H1 (cell line): ENCODE measurements around the gene TVP23B. TPM values are rescaled to one million over a fixed set of nuclear protein-coding genes. Genes with fewer than 3 reads are reported as not detected.
"Not testable (repeated sequence)": the region's sequence is repeated elsewhere in the genome, so short reads cannot be mapped to it uniquely, and the experiment has no call there.

Experiments used
- CTCF ChIA-PET: fragments of 300-600 bp; sonication (Branson Sonifier 250); formaldehyde crosslinking; loops from one replicate; lab custom pipeline; 2021; ENCODE audit not compliant: partially characterized antibody; lab: Charles Lee
- POLR2A ChIA-PET: fragments of 300-600 bp; sonication (Branson Sonifier 250); formaldehyde crosslinking; loops from one replicate; lab custom pipeline; 2021; ENCODE audit warnings: inconsistent platforms; ENCODE audit not compliant: partially characterized antibody; lab: Charles Lee
- DNase-seq, 2 experiments: peaks; one replicate each; pipeline versions ENCODE4 v3.0.0 to v3.0.0-alpha.2; 2010 to 2022; ENCODE audit warnings: low spot score in 2 of 2, low read depth in 1 of 2, mixed read lengths in 1 of 2
- FAIRE-seq: peaks from 2 replicates; lab custom pipeline; 2011; peaks lifted over from hg19 to GRCh38; lab: Jason Lieb, UNC
- H2AFZ ChIP-seq: 2 replicates; pipeline ENCODE4 v1.8.1; 2012; ENCODE audit warnings: low read length, inconsistent platforms
- H2AK5ac ChIP-seq: 2 replicates; pipeline ENCODE4 v1.6.1; 2013; ENCODE audit warnings: low read depth, low read length
- H2BK120ac ChIP-seq: replicated peaks from 2 replicates; pipeline ENCODE3; 2013; ENCODE audit warnings: low read depth, low read length, inconsistent platforms
- H2BK12ac ChIP-seq: 2 replicates; pipeline ENCODE4 v1.6.1; 2013; ENCODE audit warnings: low read depth, low read length
- H2BK15ac ChIP-seq: 2 replicates; pipeline ENCODE4 v1.6.1; 2013; ENCODE audit warnings: low read length
- H2BK20ac ChIP-seq: 2 replicates; pipeline ENCODE4 v1.6.1; 2013; ENCODE audit warnings: low read length
- H2BK5ac ChIP-seq: 2 replicates; pipeline ENCODE4 v1.6.1; 2013; ENCODE audit warnings: low read depth, low read length
- H3K14ac ChIP-seq: 2 replicates; pipeline ENCODE4 v1.6.1; 2013; ENCODE audit warnings: inconsistent platforms; ENCODE audit not compliant: insufficient read length
- H3K18ac ChIP-seq: 2 replicates; pipeline ENCODE4 v1.6.1; 2013; ENCODE audit warnings: low read length; ENCODE audit errors: extremely low read depth
- H3K23ac ChIP-seq: 2 replicates; pipeline ENCODE4 v1.6.1; 2013; ENCODE audit warnings: inconsistent platforms; ENCODE audit not compliant: insufficient read length
- H3K23me2 ChIP-seq: 2 replicates; pipeline ENCODE4 v1.6.1; 2013; ENCODE audit warnings: low read depth, low read length
- H3K27ac ChIP-seq: 2 replicates; pipeline ENCODE4 v1.6.1; 2011; ENCODE audit warnings: low read depth, low read length, inconsistent platforms
- H3K27me3 ChIP-seq, 4 experiments: replicated peaks in 1 of 4; 1 replicate in 1 of 4; 2 replicates in 3 of 4; pipeline versions ENCODE4 v1.6.1 to v1.8.1; 2011 to 2013; ENCODE audit warnings: low read length in 3 of 4, mild to moderate bottlenecking in 3 of 4, inconsistent platforms in 2 of 4, mixed read lengths in 2 of 4, moderate library complexity in 1 of 4; ENCODE audit not compliant: control insufficient read depth in 3 of 4, insufficient read depth in 3 of 4; ENCODE audit errors: extremely low read depth in 1 of 4
- H3K36me3 ChIP-seq, 4 experiments: 2 replicates each; pipeline versions ENCODE4 v1.6.1 to v1.8.1; 2011 to 2013; ENCODE audit warnings: mild to moderate bottlenecking in 4 of 4, low read length in 3 of 4, moderate library complexity in 2 of 4, control low read depth in 1 of 4, inconsistent platforms in 1 of 4; ENCODE audit not compliant: insufficient read depth in 4 of 4, control insufficient read depth in 2 of 4
- H3K4ac ChIP-seq: replicated peaks from 2 replicates; pipeline ENCODE3; 2013; ENCODE audit warnings: low read length, low read depth, mixed read lengths, inconsistent platforms; ENCODE audit not compliant: insufficient read length
- H3K4me1 ChIP-seq, 4 experiments: replicated peaks in 1 of 4; 1 replicate in 1 of 4; 2 replicates in 3 of 4; pipeline versions ENCODE4 v1.6.1 to v1.8.1; 2011 to 2013; ENCODE audit warnings: low read length in 3 of 4, inconsistent platforms in 2 of 4, mixed read lengths in 1 of 4; ENCODE audit not compliant: insufficient read depth in 4 of 4, control insufficient read depth in 3 of 4
- H3K4me2 ChIP-seq, 2 experiments: 2 replicates each; pipeline versions ENCODE4 v1.6.1 to v1.8.1; 2011 to 2013; ENCODE audit warnings: low read depth in 2 of 2, low read length in 2 of 2, control low read depth in 1 of 2, inconsistent platforms in 1 of 2, mild to moderate bottlenecking in 1 of 2; ENCODE audit not compliant: insufficient read depth in 1 of 2
- H3K4me3 ChIP-seq, 4 experiments: fragments of 200-600, 300-600 bp in 1 of 4; sonication (generic), shearing (Covaris generic), sonication (Bioruptor Twin) in 1 of 4; 2 replicates each; pipeline versions ENCODE4 v1.5.1 to v1.8.1; 2011 to 2016; ENCODE audit warnings: low read length in 4 of 4, low read depth in 3 of 4, control low read depth in 2 of 4, inconsistent platforms in 2 of 4, mild to moderate bottlenecking in 2 of 4, mixed read lengths in 1 of 4, moderate library complexity in 1 of 4; ENCODE audit not compliant: insufficient read depth in 2 of 4; ENCODE audit errors: extremely low read depth in 1 of 4
- H3K56ac ChIP-seq: replicated peaks from 2 replicates; pipeline ENCODE3; 2013; ENCODE audit warnings: low read depth, mild to moderate bottlenecking, mixed read lengths, low read length, inconsistent platforms; ENCODE audit not compliant: insufficient read length
- H3K79me1 ChIP-seq: 2 replicates; pipeline ENCODE4 v1.6.1; 2013; ENCODE audit warnings: low read depth, low read length, control low read depth
- H3K79me2 ChIP-seq, 2 experiments: 2 replicates each; pipeline versions ENCODE4 v1.6.1 to v1.8.1; 2012 to 2013; ENCODE audit warnings: low read length in 2 of 2, mild to moderate bottlenecking in 2 of 2, inconsistent platforms in 1 of 2; ENCODE audit not compliant: insufficient read depth in 2 of 2, control insufficient read depth in 1 of 2
- H3K9ac ChIP-seq, 4 experiments: replicated peaks in 1 of 4; 1 replicate in 1 of 4; 2 replicates in 3 of 4; pipeline versions ENCODE4 v1.6.1 to v1.8.1; 2011 to 2013; ENCODE audit warnings: low read depth in 3 of 4, low read length in 3 of 4, control low read depth in 2 of 4, mild to moderate bottlenecking in 2 of 4, moderate library complexity in 2 of 4, inconsistent platforms in 1 of 4; ENCODE audit errors: extremely low read depth in 1 of 4
- H3K9me3 ChIP-seq, 2 experiments: 2 replicates each; pipeline versions ENCODE4 v1.6.1 to v1.8.1; 2012 to 2013; ENCODE audit warnings: mild to moderate bottlenecking in 2 of 2, moderate library complexity in 2 of 2, control low read depth in 1 of 2, inconsistent platforms in 1 of 2, low read depth in 1 of 2, low read length in 1 of 2, mixed read lengths in 1 of 2; ENCODE audit not compliant: insufficient read depth in 2 of 2
- H4K20me1 ChIP-seq, 2 experiments: replicated peaks in 1 of 2; 2 replicates each; pipeline versions ENCODE3 to v1.8.1; 2011 to 2013; ENCODE audit warnings: inconsistent platforms in 2 of 2, low read length in 2 of 2, mild to moderate bottlenecking in 1 of 2; ENCODE audit not compliant: insufficient read depth in 2 of 2, control insufficient read depth in 1 of 2
- H4K5ac ChIP-seq: 2 replicates; pipeline ENCODE4 v1.6.1; 2013; ENCODE audit warnings: low read length, low read depth, mixed read lengths, inconsistent platforms; ENCODE audit not compliant: insufficient read length
- H4K8ac ChIP-seq: 2 replicates; pipeline ENCODE4 v1.8.0; 2013; ENCODE audit warnings: mild to moderate bottlenecking, moderate library complexity, low read length, inconsistent platforms; ENCODE audit not compliant: insufficient read depth; ENCODE audit errors: extremely low read depth
- H4K91ac ChIP-seq: replicated peaks from 2 replicates; pipeline ENCODE3; 2013; ENCODE audit warnings: low read length, mixed read lengths, inconsistent platforms; ENCODE audit not compliant: insufficient read length
- WGBS, 2 experiments: shearing (Covaris generic) in 1 of 2; methylation state at CpG; one replicate each; pipeline versions ENCODE4 v1.1.6 to v1.1.7; 2013 to 2015; ENCODE audit warnings: low lambda C conversion rate in 2 of 2, mixed read lengths in 2 of 2, inconsistent platforms in 1 of 2, low coverage in 1 of 2, missing lambda C conversion rate in 1 of 2; ENCODE audit not compliant: insufficient replicate concordance in 2 of 2, insufficient coverage in 1 of 2, insufficient read length in 1 of 2; ENCODE audit errors: extremely low coverage in 1 of 2, missing lambda C conversion rate in 1 of 2; 5-methylcytosine and 5-hydroxymethylcytosine counted together
- polyA plus RNA-seq, 7 experiments: library from polyadenylated mRNA; depleted of rRNA in 3 of 7; stranded (reverse) in 5 of 7; unstranded in 2 of 7; fragments of >200 nt in 5 of 7; fragments of 200-250 nt in 2 of 7; gene quantifications; 1 replicate in 5 of 7; 2 replicates in 1 of 7; 4 replicates in 1 of 7; pipeline versions ENCODE4 v1.2.1 to v1.2.3, GENCODE V29; 2011 to 2013; ENCODE audit warnings: missing spikeins in 2 of 7, mixed read lengths in 2 of 7
- total RNA-seq: library from RNA; stranded (reverse); fragmentation: NEBNext Ultra II Directional; extraction: Animal tissue kit (Norgen Biotek cat#: 25700); gene quantifications from 2 replicates; pipeline ENCODE4 v1.2.1, GENCODE V29; 2021

The TVP23B gene
- total and polyA plus RNA-seq, 2 of the 8 experiments (the other 6 are each of a cell fraction or from before 2014, with no cell fraction given): 11.5 to 22.7 TPM

DNA sequence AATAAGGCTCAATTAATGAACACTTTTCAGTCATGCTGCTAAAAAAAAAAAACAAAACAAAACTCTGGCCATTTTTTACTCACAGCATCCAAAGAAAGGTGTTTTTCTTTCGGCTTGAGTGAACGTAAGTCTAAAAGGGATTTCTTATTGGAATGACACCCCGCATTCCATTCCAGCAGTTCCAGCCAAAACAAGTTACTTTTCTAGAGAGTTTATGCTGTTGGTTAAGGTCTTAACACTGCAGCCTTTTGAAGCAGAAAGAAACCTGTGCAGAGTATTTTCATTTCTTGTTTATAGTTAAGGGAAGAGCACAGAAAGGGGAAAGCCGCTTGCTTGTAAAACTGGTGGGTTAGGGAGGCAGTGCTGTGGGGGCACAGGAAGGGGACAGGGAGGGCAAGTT is 9.9 kb upstream of the TVP23B start:
- H3K56ac ChIP-seq, H4K91ac ChIP-seq, H4K5ac ChIP-seq, H3K36me3 ChIP-seq, H3K18ac ChIP-seq, H3K14ac ChIP-seq, H4K20me1 ChIP-seq, H3K9ac ChIP-seq, H3K27me3 ChIP-seq, H2AK5ac ChIP-seq, H2BK15ac ChIP-seq, H3K9me3 ChIP-seq, CTCF ChIA-PET, H2BK5ac ChIP-seq, H3K23me2 ChIP-seq, DNase-seq, H3K27ac ChIP-seq, H3K23ac ChIP-seq, H2BK120ac ChIP-seq, H2BK12ac ChIP-seq, H3K79me1 ChIP-seq, POLR2A ChIA-PET, H3K4me1 ChIP-seq, H3K4ac ChIP-seq, H2BK20ac ChIP-seq, H3K4me3 ChIP-seq, H2AFZ ChIP-seq, H3K4me2 ChIP-seq, H3K79me2 ChIP-seq, H4K8ac ChIP-seq: not testable (repeated sequence)
- FAIRE-seq: peak; percentile 62
- WGBS, 2 experiments: 92% methylated on average over 4 of the region's 4 CpGs; no CpG with 5 or more reads in 1 of the 2 experiments
